ENCODE results near the gene KRT17. TPM values are rescaled to one million over a fixed set of nuclear protein-coding genes. Genes with fewer than 3 reads are reported as not detected.

The KRT17 gene
- total RNA-seq, 1 experiment from 2014 or later = 1.5 TPM

DNA sequence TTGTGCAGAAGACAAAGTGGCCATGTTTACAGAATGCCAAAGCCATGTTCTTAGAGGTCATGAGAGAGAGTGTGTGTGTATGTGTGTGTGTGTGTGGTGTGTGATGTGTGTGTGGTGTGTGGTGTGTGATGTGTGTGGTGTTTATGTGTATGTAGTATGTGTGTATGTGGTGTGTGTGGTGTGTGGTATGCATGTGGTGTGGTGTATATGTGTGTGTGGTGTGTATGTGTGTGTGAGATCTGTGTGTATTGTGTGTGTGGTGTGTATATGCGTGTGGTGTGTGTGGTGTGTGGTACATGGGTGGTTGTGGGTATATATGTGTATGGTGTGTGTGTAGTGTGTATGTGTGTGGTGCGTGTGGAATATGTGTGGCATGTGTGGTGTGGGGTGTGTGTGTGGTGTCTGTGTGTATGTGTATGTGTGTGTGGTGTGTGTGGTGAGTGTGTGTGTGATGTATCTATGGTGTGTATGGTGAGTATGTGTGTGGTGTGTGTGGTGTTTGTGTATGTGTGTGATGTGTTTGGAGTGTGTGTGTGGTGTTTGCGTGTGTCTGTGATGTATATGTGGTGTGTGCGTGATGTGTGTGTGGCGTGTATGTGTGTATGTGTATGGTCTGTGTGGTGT, 8.2 kb upstream of the KRT17 start:
- H3K4me3 Mint-ChIP-seq = no peak overlapping the region
- no peaks in the 10 kb centered on the region for H4K20me1 ChIP-seq (ENCODE audit: control insufficient read depth, insufficient read depth, insufficient read length)
- no peak overlapping the region for H3K9ac ChIP-seq (ENCODE audit: extremely low read depth, insufficient read length, low read length)
- no peak overlapping the region for H2BK120ac ChIP-seq (ENCODE audit: low read depth, low read length, poor library complexity, severe bottlenecking)
- no peak overlapping the region for H2BK20ac ChIP-seq (ENCODE audit: low read depth, low read length, poor library complexity, severe bottlenecking)
- H3T11ph ChIP-seq (ENCODE audit: low read length) = no peak overlapping the region
- no peak overlapping the region for H3K18ac ChIP-seq (ENCODE audit: insufficient read length, low read depth, low read length)
- TF ChIP-seq, protein P1, sequence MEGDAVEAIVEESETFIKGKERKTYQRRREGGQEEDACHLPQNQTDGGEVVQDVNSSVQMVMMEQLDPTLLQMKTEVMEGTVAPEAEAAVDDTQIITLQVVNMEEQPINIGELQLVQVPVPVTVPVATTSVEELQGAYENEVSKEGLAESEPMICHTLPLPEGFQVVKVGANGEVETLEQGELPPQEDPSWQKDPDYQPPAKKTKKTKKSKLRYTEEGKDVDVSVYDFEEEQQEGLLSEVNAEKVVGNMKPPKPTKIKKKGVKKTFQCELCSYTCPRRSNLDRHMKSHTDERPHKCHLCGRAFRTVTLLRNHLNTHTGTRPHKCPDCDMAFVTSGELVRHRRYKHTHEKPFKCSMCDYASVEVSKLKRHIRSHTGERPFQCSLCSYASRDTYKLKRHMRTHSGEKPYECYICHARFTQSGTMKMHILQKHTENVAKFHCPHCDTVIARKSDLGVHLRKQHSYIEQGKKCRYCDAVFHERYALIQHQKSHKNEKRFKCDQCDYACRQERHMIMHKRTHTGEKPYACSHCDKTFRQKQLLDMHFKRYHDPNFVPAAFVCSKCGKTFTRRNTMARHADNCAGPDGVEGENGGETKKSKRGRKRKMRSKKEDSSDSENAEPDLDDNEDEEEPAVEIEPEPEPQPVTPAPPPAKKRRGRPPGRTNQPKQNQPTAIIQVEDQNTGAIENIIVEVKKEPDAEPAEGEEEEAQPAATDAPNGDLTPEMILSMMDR (conservative IDR thresholded peaks at IDR 0.05) = no peak
- DNase-seq = no peak
- H3K79me2 ChIP-seq (ENCODE audit: insufficient read depth, low read length) = no peaks in the 10 kb centered on the region
- H3K9me3 ChIP-seq (ENCODE audit: control insufficient read depth, low read depth, low read length) = no peaks in the 10 kb centered on the region
- no peak overlapping the region for H3K27ac Mint-ChIP-seq
- H2AK5ac ChIP-seq (ENCODE audit: insufficient read length, low read length) = no peak overlapping the region
- no peaks in the 10 kb centered on the region for H3K27me3 Mint-ChIP-seq (ENCODE audit: low read depth)
- no peak overlapping the region for H2BK12ac ChIP-seq (ENCODE audit: insufficient read length, low read depth, low read length)
- H3K56ac ChIP-seq (ENCODE audit: insufficient read length, low read depth, low read length) = no peak overlapping the region
- no peak overlapping the region for H3K4ac ChIP-seq (ENCODE audit: low read depth, low read length)
- H3K4me1 Mint-ChIP-seq = peaks cover 20 to 24% of the 10 kb centered on the region in 2 experiments
- no peak overlapping the region for H3K4me2 ChIP-seq (ENCODE audit: insufficient read depth, insufficient read length, low read length)
- 100% methylated on average over 5 of the region's 5 CpGs for WGBS (ENCODE audit: extremely low coverage, insufficient read length, low lambda C conversion rate)
- H4K91ac ChIP-seq (ENCODE audit: insufficient read length, low read depth, low read length) = no peak overlapping the region
- no peak overlapping the region for H2BK15ac ChIP-seq (ENCODE audit: low read depth, low read length)
- no peak overlapping the region for H4K5ac ChIP-seq (ENCODE audit: insufficient read length, low read depth, low read length)
- no peak overlapping the region for H3K14ac ChIP-seq (ENCODE audit: insufficient read depth, low read length)
- H4K8ac ChIP-seq (replicated peaks; ENCODE audit: insufficient read length, low read depth, low read length) = no peak overlapping the region
- H3K27ac ChIP-seq (ENCODE audit: insufficient read length, low read depth, low read length) = no peak overlapping the region
- H3K23ac ChIP-seq (ENCODE audit: insufficient read length, low read depth, low read length) = no peak overlapping the region
- no peaks in the 10 kb centered on the region for H3K9me3 Mint-ChIP-seq
- no peak overlapping the region for H2AFZ ChIP-seq (ENCODE audit: low read length)
- H3K27me3 ChIP-seq (ENCODE audit: insufficient read depth, low read length) = no peaks in the 10 kb centered on the region
- no peaks in the 10 kb centered on the region for H3K36me3 Mint-ChIP-seq (ENCODE audit: insufficient read depth in 1 of 3, low read depth in 3 of 3)
- H3K79me1 ChIP-seq (ENCODE audit: insufficient read depth, low read depth, low read length, poor library complexity, severe bottlenecking) = no peaks in the 10 kb centered on the region
- no peaks in the 10 kb centered on the region; the same call in 1 of the 2 replicates for H3K4me1 ChIP-seq (ENCODE audit: insufficient read depth, low read length)
- H2BK5ac ChIP-seq (ENCODE audit: insufficient read length, low read length) = no peak overlapping the region
- no peaks in the 10 kb centered on the region for H3K23me2 ChIP-seq (ENCODE audit: insufficient read length, low read depth, low read length, poor library complexity, severe bottlenecking)
